Ishikawa (cell line): ENCODE measurements around the gene PITPNB.

Experiments
- CEBPB ChIP-seq: IDR thresholded peaks from 2 replicates; pipeline ENCODE4 v1.6.1; 2012
- CREB1 ChIP-seq: IDR thresholded peaks from 2 replicates; pipeline ENCODE4 v1.6.1; 2012; ENCODE audit warnings: low read depth
- EGR1 ChIP-seq: IDR thresholded peaks from 2 replicates; pipeline ENCODE4 v1.6.1; 2012
- EP300 ChIP-seq: IDR thresholded peaks from 2 replicates; pipeline ENCODE4 v1.6.1; 2012; ENCODE audit warnings: borderline replicate concordance
- FOXM1 ChIP-seq: IDR thresholded peaks from 2 replicates; pipeline ENCODE4 v1.6.1; 2012; ENCODE audit warnings: low read depth, borderline replicate concordance
- NFIC ChIP-seq: IDR thresholded peaks from 2 replicates; pipeline ENCODE4 v1.6.1; 2012
- RAD21 ChIP-seq: IDR thresholded peaks from 2 replicates; pipeline ENCODE4 v1.6.1; 2012; ENCODE audit warnings: low read depth
- TAF1 ChIP-seq: IDR thresholded peaks from 2 replicates; pipeline ENCODE4 v1.6.1; 2012; ENCODE audit warnings: low read depth, mild to moderate bottlenecking
- TCF12 ChIP-seq: IDR thresholded peaks from 2 replicates; pipeline ENCODE4 v1.6.1; 2012; ENCODE audit warnings: low read depth
- TEAD4 ChIP-seq: IDR thresholded peaks from 2 replicates; pipeline ENCODE4 v1.6.1; 2012
- YY1 ChIP-seq: IDR thresholded peaks from 2 replicates; pipeline ENCODE4 v1.6.1; 2012; ENCODE audit warnings: low read depth
- ZBTB7A ChIP-seq: IDR thresholded peaks from 2 replicates; pipeline ENCODE4 v1.6.1; 2012; ENCODE audit warnings: low read depth
- TF ChIP-seq, protein P1 (sequence below): IDR thresholded peaks from 2 replicates; pipeline ENCODE4 v1.6.1; 2012
- TF ChIP-seq, protein P2 (sequence below): IDR thresholded peaks from 2 replicates; pipeline ENCODE4 v1.6.1; 2012
- TF ChIP-seq, protein P3 (sequence below): IDR thresholded peaks from 2 replicates; pipeline ENCODE4 v1.6.1; 2012; ENCODE audit warnings: low read depth, mild to moderate bottlenecking

PITPNB gene

DNA sequence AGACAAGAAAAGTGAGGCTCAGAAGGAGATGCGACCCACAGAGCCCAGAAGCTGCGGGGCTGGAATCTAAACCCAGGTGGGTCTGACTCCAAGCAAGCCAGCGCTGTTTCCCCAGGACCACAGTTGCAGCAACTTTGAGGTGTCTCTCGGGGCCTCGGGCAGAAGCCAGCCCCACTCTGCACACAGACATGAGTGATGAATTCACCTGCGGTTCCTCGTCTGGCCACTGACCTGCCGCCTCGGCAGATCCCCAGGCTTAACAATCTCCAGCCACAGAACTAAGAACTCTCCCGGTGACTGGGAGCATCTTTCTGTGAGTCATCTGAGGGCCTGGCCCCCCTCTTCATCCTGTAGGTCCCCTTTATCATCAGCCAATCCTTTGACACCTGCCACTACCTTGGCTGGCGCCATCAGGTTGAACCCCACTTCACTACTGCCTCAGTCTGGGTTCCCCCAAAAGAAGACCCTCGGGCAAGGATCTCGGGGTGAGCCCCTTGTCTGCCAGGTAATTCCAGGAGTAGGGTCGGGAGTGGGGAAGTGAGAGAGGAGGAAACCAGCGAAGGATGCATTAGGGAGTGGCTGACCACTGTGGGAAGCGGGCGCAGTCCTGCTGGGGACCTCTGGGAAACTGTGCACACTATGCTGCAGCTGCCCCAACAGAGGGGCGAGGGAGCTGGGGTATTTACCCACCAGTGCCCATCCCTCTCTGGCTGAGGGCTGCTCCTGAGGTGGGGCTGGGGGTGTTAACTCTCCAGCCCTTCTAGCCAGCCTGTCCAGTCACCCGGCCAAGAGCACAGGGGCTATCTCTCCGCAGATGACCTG, 84.5 kb downstream of the PITPNB start:
- TF ChIP-seq NFIC (no peak), TCF12 (no peak), CEBPB (no peak), RAD21 (no peak), TAF1 (no peak), EP300 (no peak), TEAD4 (no peak), YY1 (no peak)
- TF ChIP-seq, protein P1, sequence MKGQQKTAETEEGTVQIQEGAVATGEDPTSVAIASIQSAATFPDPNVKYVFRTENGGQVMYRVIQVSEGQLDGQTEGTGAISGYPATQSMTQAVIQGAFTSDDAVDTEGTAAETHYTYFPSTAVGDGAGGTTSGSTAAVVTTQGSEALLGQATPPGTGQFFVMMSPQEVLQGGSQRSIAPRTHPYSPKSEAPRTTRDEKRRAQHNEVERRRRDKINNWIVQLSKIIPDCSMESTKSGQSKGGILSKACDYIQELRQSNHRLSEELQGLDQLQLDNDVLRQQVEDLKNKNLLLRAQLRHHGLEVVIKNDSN, result no peak
- TF ChIP-seq, protein P2, sequence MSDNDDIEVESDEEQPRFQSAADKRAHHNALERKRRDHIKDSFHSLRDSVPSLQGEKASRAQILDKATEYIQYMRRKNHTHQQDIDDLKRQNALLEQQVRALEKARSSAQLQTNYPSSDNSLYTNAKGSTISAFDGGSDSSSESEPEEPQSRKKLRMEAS, result no peak
- TF ChIP-seq, protein P3, sequence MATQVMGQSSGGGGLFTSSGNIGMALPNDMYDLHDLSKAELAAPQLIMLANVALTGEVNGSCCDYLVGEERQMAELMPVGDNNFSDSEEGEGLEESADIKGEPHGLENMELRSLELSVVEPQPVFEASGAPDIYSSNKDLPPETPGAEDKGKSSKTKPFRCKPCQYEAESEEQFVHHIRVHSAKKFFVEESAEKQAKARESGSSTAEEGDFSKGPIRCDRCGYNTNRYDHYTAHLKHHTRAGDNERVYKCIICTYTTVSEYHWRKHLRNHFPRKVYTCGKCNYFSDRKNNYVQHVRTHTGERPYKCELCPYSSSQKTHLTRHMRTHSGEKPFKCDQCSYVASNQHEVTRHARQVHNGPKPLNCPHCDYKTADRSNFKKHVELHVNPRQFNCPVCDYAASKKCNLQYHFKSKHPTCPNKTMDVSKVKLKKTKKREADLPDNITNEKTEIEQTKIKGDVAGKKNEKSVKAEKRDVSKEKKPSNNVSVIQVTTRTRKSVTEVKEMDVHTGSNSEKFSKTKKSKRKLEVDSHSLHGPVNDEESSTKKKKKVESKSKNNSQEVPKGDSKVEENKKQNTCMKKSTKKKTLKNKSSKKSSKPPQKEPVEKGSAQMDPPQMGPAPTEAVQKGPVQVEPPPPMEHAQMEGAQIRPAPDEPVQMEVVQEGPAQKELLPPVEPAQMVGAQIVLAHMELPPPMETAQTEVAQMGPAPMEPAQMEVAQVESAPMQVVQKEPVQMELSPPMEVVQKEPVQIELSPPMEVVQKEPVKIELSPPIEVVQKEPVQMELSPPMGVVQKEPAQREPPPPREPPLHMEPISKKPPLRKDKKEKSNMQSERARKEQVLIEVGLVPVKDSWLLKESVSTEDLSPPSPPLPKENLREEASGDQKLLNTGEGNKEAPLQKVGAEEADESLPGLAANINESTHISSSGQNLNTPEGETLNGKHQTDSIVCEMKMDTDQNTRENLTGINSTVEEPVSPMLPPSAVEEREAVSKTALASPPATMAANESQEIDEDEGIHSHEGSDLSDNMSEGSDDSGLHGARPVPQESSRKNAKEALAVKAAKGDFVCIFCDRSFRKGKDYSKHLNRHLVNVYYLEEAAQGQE, result no peak

DNA sequence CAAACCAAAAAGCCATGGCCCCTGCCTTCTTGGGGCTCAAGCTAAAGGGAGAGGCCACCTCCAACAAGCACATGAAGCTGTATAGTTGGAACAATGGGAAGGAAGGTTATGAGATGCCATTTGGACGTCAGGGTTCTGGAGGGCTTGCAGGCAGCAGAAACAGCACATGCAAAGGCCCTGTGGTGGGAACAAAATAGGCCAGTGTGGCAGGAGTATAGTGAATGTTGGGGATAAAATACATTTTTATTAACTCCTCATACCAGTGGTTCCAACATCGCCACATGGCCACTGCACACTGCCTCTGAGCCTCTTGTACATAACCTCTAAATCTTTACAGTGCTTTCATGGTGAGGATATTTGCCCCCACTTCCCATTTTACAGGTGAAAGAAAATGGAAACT, 85.3 kb downstream of the PITPNB start:
- TF ChIP-seq YY1 (no peak), RAD21 (no peak), CREB1 (no peak), ZBTB7A (no peak), TEAD4 (no peak), CEBPB (no peak), EGR1 (no peak), TAF1 (no peak), EP300 (no peak), TCF12 (no peak), FOXM1 (no peak), NFIC (no peak)
- TF ChIP-seq, protein P2, result no peak
- TF ChIP-seq, protein P3, result no peak
- TF ChIP-seq, protein P1, result no peak

DNA sequence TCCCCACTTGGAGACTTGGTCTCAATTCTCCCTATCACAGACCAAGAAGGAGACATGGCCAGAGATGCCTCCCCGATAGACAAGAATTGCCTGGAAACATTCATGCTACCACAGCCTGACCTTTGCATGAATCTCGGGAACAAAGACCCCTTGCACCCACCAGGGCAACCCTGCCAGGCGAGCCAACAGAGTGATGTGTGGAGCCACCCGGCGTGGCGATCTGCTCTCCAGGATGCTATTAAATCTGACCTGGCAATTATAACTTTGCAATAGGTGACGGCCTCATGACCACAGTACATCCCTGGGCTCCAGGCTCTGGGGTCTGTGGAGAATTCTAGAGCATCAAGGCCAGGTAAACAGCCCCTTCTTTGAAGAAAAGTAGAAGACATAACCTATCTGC, 86.5 kb downstream of the PITPNB start:
- TF ChIP-seq RAD21 (no peak), TEAD4 (no peak), ZBTB7A (no peak), TCF12 (no peak), YY1 (no peak)
- TF ChIP-seq, protein P2, result no peak
- TF ChIP-seq, protein P1, result no peak

DNA sequence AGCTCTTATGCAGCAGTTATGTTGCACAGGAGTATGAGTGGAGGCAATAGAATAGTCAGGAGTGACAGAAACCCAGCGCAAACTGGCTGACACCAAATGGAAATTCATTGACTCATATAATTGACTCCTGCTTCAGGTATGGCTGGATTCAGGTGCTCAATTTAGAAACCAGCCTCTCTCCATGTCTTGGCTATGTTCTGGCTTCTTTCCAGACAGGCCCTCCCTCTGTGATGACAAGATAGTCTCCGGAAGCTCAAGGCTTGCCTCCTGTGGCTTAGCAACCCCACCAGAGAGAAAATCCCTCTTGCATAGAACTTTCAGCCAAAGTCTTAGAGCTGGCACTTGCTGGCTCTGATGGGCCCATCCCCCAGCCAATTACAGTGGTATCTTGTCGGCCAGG, 89.4 kb downstream of the PITPNB start:
- TF ChIP-seq EP300, result no peak

DNA sequence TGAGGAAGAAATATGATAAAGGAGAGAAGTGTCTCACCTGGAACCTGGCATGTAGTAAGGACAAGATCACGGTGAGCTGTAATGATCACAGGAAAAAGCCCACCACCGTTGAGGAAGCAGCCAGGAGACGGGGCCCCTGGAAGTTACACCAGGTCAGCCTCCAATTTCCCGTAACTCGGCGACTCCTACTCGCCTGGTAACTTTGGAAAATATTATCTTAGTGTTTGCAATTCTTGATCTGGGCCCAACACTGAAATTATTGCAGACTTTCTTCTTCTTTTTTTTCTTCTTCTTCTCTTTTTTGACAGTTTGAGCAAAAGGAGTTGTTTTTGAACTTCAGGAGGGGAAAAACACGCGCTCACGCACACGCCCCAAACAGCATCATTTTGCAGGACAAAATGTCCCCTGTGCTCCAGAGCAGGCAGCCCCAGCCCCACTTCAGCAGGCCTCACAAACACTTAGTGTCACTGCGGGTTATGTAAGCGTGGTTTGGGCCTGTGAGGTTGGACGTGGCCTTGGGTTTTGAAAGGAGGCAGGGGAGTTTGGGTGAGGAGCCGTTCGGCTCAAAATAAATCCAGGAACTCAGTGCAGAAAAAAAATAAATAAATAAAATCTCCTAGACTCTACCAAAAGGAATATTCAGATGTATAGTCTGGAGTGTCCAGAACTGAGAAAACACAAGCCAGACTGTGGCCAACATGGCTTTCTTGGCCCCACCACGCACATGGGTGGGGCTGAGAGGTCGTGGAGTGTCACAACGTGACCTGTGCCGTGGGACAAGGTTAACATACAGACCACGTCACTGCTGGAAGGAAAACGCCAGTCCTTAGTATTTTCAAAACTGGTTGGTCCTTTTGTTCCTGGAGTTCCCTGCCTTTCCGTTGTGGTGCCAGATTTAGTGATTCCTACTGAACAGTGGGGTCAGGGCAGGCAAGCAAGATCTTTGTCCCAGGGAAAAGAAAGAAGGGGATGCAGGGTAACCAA, 91.2 kb downstream of the PITPNB start:
- TF ChIP-seq YY1 (no peak), RAD21 (no peak), TCF12 (no peak), EGR1 (no peak), ZBTB7A (no peak), TAF1 (no peak), FOXM1 (no peak), CREB1 (no peak), NFIC (no peak), CEBPB (no peak), EP300 (no peak), TEAD4 (no peak)
- TF ChIP-seq, protein P1, result no peak
- TF ChIP-seq, protein P2, result no peak
- TF ChIP-seq, protein P3, result no peak
